ENCODE data around the gene FRMD4A. TPM values are rescaled to one million over a fixed set of nuclear protein-coding genes. Genes with fewer than 3 reads are reported as not detected.

The FRMD4A gene
- total and polyA plus RNA-seq, 10 of the 15 experiments (the other 5 are each of a cell fraction or from before 2014, with no cell fraction given): 17.8 to 75.2 (median 39.1) TPM

DNA sequence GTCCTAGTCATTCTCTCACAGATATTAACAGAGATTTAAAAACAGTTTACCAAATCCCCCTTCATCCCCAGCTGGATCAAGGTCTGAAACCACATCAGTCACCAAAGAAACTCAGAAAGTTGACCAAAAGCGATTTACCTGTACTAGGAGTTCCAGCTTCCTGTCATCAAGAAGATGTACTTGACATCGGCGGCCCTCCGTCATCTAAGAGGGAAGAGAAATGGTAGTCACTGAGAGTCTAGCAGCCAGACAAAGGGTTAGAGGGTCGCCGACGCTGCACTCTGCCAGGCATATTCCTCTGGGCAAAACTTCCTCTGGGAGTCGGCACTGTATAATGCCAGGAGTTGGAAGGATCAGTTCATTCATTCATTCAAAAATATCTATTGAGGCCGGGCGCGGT, 472.0 kb downstream of the FRMD4A start (continued):
- TF ChIP-seq, protein P1, sequence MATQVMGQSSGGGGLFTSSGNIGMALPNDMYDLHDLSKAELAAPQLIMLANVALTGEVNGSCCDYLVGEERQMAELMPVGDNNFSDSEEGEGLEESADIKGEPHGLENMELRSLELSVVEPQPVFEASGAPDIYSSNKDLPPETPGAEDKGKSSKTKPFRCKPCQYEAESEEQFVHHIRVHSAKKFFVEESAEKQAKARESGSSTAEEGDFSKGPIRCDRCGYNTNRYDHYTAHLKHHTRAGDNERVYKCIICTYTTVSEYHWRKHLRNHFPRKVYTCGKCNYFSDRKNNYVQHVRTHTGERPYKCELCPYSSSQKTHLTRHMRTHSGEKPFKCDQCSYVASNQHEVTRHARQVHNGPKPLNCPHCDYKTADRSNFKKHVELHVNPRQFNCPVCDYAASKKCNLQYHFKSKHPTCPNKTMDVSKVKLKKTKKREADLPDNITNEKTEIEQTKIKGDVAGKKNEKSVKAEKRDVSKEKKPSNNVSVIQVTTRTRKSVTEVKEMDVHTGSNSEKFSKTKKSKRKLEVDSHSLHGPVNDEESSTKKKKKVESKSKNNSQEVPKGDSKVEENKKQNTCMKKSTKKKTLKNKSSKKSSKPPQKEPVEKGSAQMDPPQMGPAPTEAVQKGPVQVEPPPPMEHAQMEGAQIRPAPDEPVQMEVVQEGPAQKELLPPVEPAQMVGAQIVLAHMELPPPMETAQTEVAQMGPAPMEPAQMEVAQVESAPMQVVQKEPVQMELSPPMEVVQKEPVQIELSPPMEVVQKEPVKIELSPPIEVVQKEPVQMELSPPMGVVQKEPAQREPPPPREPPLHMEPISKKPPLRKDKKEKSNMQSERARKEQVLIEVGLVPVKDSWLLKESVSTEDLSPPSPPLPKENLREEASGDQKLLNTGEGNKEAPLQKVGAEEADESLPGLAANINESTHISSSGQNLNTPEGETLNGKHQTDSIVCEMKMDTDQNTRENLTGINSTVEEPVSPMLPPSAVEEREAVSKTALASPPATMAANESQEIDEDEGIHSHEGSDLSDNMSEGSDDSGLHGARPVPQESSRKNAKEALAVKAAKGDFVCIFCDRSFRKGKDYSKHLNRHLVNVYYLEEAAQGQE (IDR thresholded peaks at IDR 0.05; ENCODE audit: low read depth, low read length): no peak
- no peak for TF ChIP-seq BACH1 (IDR thresholded peaks at IDR 0.05; ENCODE audit: borderline replicate concordance)

DNA sequence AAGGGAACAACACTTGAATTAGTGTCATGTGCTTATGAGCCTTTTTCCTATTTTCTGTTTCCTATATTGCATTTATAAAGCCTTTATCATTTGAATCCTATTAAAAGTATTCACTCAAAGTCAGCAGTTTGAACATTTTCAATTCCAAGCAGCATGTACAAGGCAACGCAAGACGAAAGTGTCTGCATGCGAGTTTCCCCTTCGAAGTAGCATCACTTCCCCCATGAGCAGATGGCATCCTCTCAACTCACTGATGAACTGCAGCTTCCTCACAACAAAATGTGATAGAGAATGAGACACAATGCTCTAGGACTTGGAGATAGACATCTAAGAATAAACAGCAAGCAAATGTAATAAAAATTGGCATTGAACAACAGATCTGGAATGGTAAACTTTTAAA, 473.3 kb downstream of the FRMD4A start:
- Histone ChIP-seq H3K27me3 (replicated peaks in 1 of 2; ENCODE audit: control insufficient read depth in 2 of 2, insufficient read depth in 2 of 2, low read length in 1 of 2) (no peaks in the 10 kb centered on the region; a peak in 1 of 4 replicates), H3K4me1 (ENCODE audit: control insufficient read depth, insufficient read depth, low read length) (peaks cover 5% of the 10 kb centered on the region; the same call in 1 of the 2 replicates), H3K4me2 (ENCODE audit: control insufficient read depth, insufficient read depth) (no peak overlapping the region), H3K4me3 (no peak overlapping the region), H3K36me3 (ENCODE audit: control insufficient read depth in 2 of 2, insufficient read depth in 2 of 2, low read length in 1 of 2) (no peaks in the 10 kb centered on the region), H2AFZ (ENCODE audit: control insufficient read depth, low read depth, low read length) (no peak overlapping the region), H3K9me3 (replicated peaks; ENCODE audit: control insufficient read depth, insufficient read depth, low read length) (no peaks in the 10 kb centered on the region), H3K79me2 (ENCODE audit: control insufficient read depth, insufficient read depth, low read length) (no peaks in the 10 kb centered on the region), H3K27ac (ENCODE audit: control insufficient read depth, insufficient read depth) (no peak overlapping the region), H3K9ac (ENCODE audit: control insufficient read depth, insufficient read depth, low read length) (no peak overlapping the region), H4K20me1 (ENCODE audit: control insufficient read depth, insufficient read depth) (no peaks in the 10 kb centered on the region)
- RAD21 ChIA-PET (ENCODE audit: unreplicated experiment): no interaction called here
- ATAC-seq: no peak
- FAIRE-seq: no peak
- DNase-seq (ENCODE audit: low read depth, low spot score): no peak
- in situ Hi-C loops (cut with MboI) (no loop called here), intact Hi-C loops (cut with micrococcal nuclease; ENCODE audit: unreplicated experiment) (no loop called here)
- POLR2A ChIA-PET: interaction anchor here (0.6 kb wide), 1 partner anchor 35 kb away, joined by 3 read pairs; no protein-coding TSS in a partner anchor
- SMC1A ChIA-PET (ENCODE audit: uncharacterized antibody, unreplicated experiment): interaction anchor here (1.0 kb wide), 1 partner anchor 134 kb away, joined by 3 read pairs; no protein-coding TSS in a partner anchor
- WGBS (ENCODE audit: insufficient coverage, insufficient replicate concordance, low lambda C conversion rate, missing lambda C conversion rate): 8% methylated on average over 4 of the region's 4 CpGs
- CTCF ChIA-PET: no interaction called here
- BruUV-seq (replicated peaks): no TSS peak
- TF ChIP-seq JUND (IDR thresholded peaks at IDR 0.05; ENCODE audit: low read depth, low read length) (no peak), SUZ12 (IDR thresholded peaks at IDR 0.05; ENCODE audit: unreplicated experiment) (no peak), KDM1A (IDR thresholded peaks at IDR 0.05; ENCODE audit: borderline replicate concordance) (no peak), KLF5 (IDR thresholded peaks at IDR 0.05; ENCODE audit: partially characterized antibody) (no peak), BMI1 (IDR thresholded peaks at IDR 0.05; ENCODE audit: borderline replicate concordance) (no peak), NR2F1 (conservative IDR thresholded peaks at IDR 0.05) (no peak), ETV6 (conservative IDR thresholded peaks at IDR 0.05 in 1 of 2, IDR thresholded peaks at IDR 0.05 in 1 of 2; ENCODE audit: borderline replicate concordance in 1 of 2, low read depth in 1 of 2) (no peak), CHD4 (IDR thresholded peaks at IDR 0.05) (no peak), RCOR1 (conservative IDR thresholded peaks at IDR 0.05; ENCODE audit: low read depth, low read length) (no peak), DPF2 (IDR thresholded peaks at IDR 0.05) (no peak), NFIC (IDR thresholded peaks at IDR 0.05; ENCODE audit: low read depth, low read length) (no peak), IRF4 (IDR thresholded peaks at IDR 0.05; ENCODE audit: low read depth, low read length) (no peak), RFX5 (IDR thresholded peaks at IDR 0.05; ENCODE audit: low read depth, low read length) (no peak)
- TF ChIP-seq, protein P2, sequence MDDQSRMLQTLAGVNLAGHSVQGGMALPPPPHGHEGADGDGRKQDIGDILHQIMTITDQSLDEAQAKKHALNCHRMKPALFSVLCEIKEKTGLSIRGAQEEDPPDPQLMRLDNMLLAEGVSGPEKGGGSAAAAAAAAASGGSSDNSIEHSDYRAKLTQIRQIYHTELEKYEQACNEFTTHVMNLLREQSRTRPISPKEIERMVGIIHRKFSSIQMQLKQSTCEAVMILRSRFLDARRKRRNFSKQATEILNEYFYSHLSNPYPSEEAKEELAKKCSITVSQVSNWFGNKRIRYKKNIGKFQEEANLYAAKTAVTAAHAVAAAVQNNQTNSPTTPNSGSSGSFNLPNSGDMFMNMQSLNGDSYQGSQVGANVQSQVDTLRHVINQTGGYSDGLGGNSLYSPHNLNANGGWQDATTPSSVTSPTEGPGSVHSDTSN (IDR thresholded peaks at IDR 0.05; ENCODE audit: insufficient replicate concordance, low read depth, low read length): no peak
- TF ChIP-seq, protein P3, sequence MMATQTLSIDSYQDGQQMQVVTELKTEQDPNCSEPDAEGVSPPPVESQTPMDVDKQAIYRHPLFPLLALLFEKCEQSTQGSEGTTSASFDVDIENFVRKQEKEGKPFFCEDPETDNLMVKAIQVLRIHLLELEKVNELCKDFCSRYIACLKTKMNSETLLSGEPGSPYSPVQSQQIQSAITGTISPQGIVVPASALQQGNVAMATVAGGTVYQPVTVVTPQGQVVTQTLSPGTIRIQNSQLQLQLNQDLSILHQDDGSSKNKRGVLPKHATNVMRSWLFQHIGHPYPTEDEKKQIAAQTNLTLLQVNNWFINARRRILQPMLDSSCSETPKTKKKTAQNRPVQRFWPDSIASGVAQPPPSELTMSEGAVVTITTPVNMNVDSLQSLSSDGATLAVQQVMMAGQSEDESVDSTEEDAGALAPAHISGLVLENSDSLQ (IDR thresholded peaks at IDR 0.05): no peak

Data from GM12878 (cell line).